Activated T-helper 1 cell treated with Interleukin-2 at 50 U/mL for 16 hours (primary cell): ENCODE results near the gene PTCHD1.

ENCODE experiments used
- DNase-seq: peaks from one replicate; pipeline ENCODE4 v3.0.0-alpha.2; 2020; ENCODE audit warnings: low read depth

Gene PTCHD1

GRCh38 chrX:23334848-23335599 lies at the start of gene PTCHD1:
TSS of gene PTCHD1 (plus strand) at chrX:23334849. CDS start at chrX:23334876, 27 bp downstream.
- DNase-seq: no peak

GRCh38 chrX:23286731-23287130 lies 47.9 kb upstream of the PTCHD1 start:
- DNase-seq: no peak

- DNase-seq: no peak
Observed at GRCh38 chrX:23287191-23287725, 47.4 kb upstream of the PTCHD1 start.

DNA sequence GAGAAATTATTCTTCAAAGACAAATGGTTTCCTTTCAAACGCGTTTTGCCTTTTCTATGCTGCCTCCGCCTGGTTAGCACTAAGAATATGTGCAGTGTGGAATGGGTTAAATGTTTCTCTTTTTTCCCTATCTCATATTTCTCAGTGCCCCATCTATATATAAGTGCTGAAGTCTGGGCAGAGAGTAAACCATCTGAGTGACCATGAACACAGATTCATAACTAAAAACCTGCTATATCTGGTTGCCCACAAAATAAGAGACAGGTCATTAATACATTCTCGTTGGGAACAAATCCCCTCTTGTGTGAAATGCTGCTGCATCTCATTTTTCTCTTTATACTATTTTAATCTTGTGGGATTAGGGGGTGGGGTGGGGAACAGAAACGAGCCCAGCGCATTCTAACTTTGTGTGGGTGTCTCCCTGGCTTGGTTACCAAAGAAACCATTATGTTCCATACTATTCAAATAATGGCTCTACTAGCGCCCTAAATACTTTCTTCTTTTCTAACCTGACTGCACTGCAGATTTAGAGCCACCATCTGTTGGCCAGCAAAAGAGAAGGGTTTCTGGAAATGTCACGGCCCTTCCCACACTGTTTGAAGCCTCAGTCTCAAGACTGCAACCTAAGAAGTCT lies 42.2 kb upstream of the PTCHD1 start:
- no peak for DNase-seq

DNA sequence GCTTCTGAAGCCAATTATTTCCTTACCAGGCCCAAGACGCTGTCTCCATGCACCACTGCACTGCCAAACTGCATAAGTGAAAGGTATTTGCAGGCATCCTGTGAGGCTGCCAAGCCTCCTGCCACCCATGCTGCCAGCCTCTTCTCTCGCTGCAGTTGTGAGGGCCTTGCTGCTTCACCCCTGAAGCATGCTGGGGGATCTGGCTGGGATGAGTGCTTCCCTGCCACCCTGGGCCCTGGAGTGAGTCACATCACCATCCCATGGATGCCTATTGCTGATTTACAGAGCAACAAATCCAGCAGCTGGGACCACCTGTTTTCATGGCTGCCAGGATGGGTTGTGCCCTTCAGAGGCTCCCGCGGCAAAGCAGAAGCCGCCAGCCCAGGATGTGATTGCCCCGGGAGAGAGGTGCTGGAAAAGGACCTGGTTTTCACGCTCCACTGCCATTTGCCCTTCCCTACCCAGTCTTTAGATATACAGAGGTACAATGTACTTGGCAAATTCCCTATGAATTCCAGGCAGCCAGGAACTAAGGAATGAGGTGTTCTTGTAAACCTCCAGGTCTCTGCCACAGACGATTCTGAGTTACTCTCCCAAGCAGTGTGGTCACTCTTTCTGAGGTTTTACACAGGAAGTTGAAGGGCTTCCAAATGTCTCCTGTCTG lies 41.5 kb upstream of the PTCHD1 start:
- no peak for DNase-seq

DNA sequence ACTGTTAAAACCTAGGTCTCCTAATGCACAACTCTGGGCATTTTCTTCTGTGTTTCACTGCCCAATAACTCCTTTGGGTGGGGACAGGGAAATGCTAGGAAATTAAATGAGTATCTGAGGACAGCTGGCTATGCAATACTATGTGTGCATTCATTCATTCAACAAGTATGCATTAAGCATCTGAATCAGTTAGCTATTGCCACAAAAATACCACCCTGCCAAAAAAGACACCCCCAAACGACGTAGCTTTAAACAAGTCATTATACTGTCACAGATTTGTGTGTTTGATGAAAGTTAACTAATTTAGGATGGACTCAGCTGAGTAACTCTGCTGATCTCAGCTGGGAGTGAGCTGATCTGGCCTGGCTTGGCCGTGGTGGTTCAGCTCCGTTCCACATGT lies 29.8 kb upstream of the PTCHD1 start:
- no peak for DNase-seq

GRCh38 chrX:23311731-23312130 lies 22.9 kb upstream of the PTCHD1 start:
- DNase-seq: no peak

- no peak for DNase-seq
Observed at GRCh38 chrX:23312136-23312535, 22.5 kb upstream of the PTCHD1 start.

GRCh38 chrX:23317799-23318724 lies 16.6 kb upstream of the PTCHD1 start:
- DNase-seq: no peak

DNA sequence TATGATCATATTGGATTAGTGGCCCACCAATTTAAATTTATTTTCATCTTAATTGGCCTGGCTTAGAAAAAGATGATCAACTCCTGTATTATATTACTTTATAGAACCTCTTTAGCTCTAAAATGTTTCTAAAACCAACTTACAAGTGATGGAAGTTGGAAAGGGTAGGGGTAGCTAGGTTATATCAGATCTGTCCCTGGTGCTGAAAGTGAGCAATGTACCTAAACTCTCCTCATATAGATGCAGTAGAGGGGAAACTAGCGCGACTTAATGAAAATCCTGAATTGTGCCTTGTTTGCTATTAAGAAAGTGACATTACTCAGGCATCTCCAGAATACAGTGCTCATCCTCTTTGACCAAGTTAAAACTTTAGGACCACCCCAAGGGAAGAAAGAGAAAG lies 7.5 kb upstream of the PTCHD1 start:
- DNase-seq: no peak

DNA sequence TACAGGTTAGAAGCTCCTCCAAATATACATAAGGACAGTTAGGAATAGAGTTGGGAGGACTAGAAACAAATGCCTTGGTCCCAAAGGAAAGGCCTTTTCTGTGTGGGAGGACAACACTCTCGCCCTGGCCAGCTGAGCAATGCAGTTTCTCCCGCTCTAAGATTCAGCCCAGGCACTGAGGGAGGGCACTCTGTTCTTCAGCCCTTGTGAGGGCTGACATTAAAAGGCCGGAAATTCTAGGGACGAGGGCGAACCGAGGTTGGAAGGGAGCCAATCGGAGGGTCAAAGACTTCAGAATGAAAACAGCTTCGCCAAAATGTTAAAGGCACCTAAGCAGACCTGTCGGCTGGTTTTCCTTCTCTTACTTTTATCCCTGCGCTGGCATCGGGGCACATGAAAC lies 2.9 kb upstream of the PTCHD1 start:
- no peak for DNase-seq

DNA sequence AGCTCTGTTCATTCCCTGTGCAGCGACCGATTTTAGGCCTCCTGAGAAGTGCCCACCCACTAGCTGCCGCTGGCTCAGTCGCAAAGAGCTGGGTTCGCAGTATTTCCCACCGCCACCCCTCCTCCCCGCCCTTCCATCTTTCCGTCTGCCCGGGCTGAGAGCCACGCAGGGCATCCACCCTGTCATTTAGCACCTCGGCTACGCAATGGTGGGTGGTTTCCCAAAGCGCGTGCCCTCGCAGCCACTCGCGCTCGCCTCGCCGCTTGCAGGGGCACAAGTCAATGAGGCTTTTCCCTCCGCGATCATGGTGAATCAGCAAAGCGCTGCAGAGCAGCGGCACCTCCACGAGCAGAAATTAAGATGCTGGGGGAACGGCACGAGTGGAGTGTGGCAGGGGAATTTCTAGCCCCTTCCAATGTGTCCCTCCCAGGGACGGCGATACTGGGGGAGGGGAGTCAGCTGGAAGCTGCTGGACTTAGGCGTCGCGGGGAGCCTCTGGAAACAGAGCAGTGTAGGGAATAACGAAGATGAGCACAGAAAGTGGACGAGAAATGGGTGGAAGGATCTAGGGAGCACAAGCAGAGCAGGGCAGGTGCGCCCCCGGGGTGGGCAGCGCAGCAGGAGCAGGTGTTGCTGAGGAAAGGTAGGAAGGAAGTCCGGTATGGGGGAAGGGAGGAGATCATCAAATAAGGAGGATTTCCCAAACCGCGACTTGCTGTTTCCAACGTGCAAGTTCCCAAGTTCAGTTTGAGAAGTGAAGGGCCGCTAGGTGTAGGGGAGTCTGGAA lies 2.4 kb upstream of the PTCHD1 start:
- no peak for DNase-seq

GRCh38 chrX:23332888-23333821 lies 1.5 kb upstream of the PTCHD1 start:
- no peak for DNase-seq

- no peak for DNase-seq
Observed at GRCh38 chrX:23333842-23334520, 668 bp upstream of the PTCHD1 start.

DNA sequence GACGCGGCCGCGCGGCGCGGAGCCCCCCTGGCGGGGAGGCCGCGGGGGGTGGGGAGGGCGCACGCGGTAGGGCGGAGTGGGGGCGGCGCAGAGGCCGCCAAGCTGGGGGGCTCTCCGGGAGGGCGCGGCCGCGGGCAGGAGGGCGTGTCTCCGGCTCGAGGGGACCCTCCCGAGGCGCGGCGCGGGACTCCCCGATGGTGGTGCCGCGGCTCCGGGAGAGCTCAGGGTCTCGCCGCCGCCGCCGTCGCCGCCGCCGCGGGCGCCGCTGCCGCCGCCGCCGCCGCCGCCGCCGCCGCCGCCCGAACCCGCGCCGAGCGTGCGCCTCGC lies 165 bp upstream of the PTCHD1 start:
- DNase-seq: no peak

GRCh38 chrX:23338334-23338733 lies 3.7 kb downstream of the PTCHD1 start:
- no peak for DNase-seq

DNA sequence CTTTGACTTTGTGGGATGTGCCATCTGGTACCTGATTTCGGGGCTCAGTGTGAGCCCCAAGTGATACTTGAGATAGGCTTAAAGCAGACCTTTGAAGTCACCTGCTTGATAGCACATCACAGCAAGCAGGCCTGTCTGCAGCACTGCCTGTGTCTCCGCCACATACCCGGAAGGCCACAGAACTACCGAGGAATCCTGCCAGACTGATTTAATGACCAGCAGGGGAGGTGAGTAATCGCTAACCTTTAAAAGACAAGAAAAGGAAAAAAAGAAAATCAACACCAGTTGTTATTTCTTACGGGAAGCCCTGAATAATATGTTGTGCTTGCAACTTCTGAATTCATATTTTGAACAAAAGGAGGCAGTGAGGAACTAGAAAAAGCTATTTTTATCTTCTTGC lies 6.8 kb downstream of the PTCHD1 start:
- DNase-seq: no peak

DNA sequence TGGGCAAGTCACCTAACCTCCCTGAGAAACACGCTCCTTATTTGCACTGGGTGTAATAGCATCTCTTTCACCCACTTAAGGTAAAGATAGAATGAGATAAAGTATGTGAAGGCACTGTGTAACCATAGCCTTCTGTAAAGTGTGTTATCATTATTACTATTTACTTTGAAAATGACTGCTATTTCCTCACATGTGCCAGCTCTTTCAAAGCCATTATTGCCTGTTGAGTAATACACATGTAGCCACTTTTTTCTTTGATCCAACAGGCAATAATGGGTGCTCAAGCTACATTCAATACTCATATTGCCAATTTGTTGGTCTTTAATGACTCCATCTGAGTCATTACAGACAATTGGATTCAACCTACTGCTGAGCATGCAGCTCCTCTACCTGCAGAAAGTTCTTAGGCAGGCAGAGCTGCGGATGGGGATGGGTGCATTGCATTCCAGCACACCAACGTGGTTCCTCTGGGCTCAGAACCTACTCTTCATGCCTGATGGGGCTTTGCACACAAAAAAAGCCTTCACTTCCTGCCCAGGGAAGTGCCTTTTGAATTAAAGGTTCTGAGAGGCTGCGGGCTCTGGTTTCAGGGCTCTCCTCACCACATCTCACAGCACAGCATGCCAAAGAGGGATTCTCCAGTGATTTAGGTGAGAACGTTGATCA lies 9.7 kb downstream of the PTCHD1 start:
- no peak for DNase-seq

- no peak for DNase-seq
Observed at GRCh38 chrX:23344904-23345271, 10.2 kb downstream of the PTCHD1 start.
